ENCODE measurements around the gene MMRN2.
"Not testable (repeated sequence)": the region's sequence is repeated elsewhere in the genome, so short reads cannot be mapped to it uniquely, and the experiment has no call there.

The MMRN2 gene

DNA sequence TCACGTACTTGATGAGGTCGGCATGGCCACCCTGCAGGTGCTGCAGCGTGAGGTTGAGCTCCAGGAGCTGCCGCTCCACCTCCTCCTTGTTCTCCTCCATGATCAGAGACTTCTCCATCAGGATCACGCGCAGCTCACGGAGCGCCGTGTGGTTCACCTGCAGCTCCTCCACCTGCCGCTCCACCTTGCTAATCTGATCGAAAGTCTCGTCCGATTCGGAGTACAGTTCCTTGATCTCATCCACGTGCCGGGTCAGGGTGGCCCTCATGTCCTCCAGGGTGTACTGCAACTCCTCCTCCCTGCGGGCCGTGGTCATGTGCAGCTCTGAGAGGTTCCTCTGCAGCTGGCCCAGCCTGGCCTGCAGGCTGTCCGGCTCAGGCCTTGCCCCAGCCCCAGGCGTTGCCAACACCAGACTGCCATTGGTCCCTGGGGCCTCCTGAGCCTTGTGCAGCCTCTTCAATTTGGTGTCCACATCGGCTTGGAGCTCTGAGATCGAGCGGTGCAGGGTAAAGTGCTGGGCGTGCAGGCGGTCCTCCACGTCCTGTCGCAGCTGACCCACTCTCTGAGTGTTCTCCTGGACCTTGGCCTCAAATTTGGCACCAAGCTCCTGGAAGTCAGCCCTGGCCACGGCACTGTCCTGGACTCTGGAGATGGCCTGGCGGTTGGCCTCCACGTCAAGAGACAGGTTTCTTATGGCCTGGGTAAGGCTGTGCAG lies 13.9 kb downstream of the MMRN2 start:
- TF ChIP-seq ZNF384 (IDR thresholded peaks at IDR 0.05) (no peak), ELF4 (IDR thresholded peaks at IDR 0.05) (no peak), LEF1 (IDR thresholded peaks at IDR 0.05; ENCODE audit: borderline replicate concordance) (no peak), L3MBTL2 (conservative IDR thresholded peaks at IDR 0.05) (no peak), ARNT (IDR thresholded peaks at IDR 0.05) (no peak)
- no peak for DNase-seq (ENCODE audit: extremely low spot score)
- CTCF ChIA-PET = no interaction called here
- POLR2A ChIA-PET = interaction anchor here (1.4 kb wide), 1 partner anchor 23 kb away, joined by 3 read pairs; no protein-coding TSS in a partner anchor

DNA sequence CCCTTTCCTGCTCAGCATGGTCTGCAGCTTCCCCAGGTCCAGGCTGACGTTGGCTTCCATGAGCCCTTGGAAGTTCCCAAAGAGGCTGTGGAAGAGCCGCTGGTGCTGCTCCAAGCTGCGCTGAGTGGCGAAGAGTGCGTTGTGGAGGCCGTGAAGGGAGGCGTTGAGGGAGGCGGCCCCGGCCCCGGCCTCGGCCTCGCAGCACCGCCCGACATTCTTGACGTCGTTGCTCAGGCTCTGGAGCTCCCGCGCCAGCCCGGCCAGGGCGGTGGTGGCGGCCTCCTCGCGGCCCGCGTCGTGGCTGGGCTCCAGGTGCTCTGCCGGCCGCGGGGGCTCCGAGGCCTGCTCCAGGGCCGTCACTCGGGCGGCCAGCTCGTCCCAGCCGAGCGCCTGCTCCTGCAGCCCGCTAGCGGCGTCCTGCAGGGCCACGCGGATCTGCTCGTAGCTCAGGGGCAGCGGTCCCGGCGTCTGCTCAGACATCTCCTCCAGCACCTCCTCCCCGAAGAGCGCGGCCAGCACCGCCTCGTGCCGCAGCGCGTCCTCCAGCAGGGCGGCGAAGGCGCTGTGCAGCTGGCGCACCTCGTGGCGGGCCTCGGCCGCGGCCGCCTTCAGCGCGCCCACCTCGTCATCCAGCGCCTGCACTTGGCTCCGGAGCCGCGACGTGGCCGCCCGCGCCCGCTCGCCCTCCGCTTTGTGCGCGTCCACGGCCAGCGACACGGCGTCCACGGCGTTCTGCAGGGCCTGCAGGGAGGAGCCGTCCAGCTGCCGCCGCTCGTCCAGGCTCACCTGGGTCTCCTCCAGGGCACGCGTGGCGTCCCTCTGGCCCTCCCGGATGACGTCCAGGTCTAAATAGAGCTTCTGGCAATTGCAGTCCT lies 14.7 kb downstream of the MMRN2 start:
- POLR2A ChIA-PET = interaction anchor here (1.4 kb wide), 1 partner anchor 24 kb away, joined by 3 read pairs; no protein-coding TSS in a partner anchor
- no peak for DNase-seq (ENCODE audit: extremely low spot score)

DNA sequence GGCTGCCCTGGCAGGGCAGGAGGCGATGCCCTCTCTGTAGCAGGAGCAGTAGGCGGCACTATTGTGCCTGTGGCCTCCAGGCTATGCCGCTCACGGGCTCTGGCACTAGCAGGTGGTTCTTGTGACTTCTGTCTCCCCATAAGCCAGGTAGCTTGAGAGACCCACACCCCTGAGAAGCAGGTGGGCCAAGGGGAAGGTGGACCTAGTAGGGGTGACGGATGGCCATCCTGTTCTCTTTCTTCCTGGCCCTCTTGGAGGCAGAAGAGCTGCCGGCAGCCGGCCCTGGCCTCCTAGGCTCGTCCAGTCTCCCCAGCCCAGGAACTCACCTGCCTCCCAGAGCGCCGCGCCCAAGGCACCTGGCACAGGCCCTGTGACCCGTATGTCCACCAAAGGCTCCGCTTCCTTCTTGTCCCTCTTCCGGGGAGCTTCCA lies 15.4 kb downstream of the MMRN2 start:
- no peak for TF ChIP-seq L3MBTL2 (conservative IDR thresholded peaks at IDR 0.05)
- no peak for TF ChIP-seq ARNT (IDR thresholded peaks at IDR 0.05)
- no peak for TF ChIP-seq FOXA1 (IDR thresholded peaks at IDR 0.05)
- no peak for TF ChIP-seq ELF4 (IDR thresholded peaks at IDR 0.05)
- TF ChIP-seq SUZ12 (IDR thresholded peaks at IDR 0.05) = no peak
- TF ChIP-seq SP1 (IDR thresholded peaks at IDR 0.05) = no peak
- no peak for TF ChIP-seq FOXK2 (IDR thresholded peaks at IDR 0.05)
- no peak for TF ChIP-seq NFRKB (IDR thresholded peaks at IDR 0.05)
- no peak for TF ChIP-seq TARDBP (IDR thresholded peaks at IDR 0.05)
- TF ChIP-seq HDGF (IDR thresholded peaks at IDR 0.05; ENCODE audit: borderline replicate concordance) = no peak
- no peak for TF ChIP-seq FOXM1 (IDR thresholded peaks at IDR 0.05; ENCODE audit: borderline replicate concordance)
- no peak for TF ChIP-seq BHLHE40 (IDR thresholded peaks at IDR 0.05; ENCODE audit: borderline replicate concordance)
- no peak for TF ChIP-seq LEF1 (IDR thresholded peaks at IDR 0.05; ENCODE audit: borderline replicate concordance)
- TF ChIP-seq CTBP1 (IDR thresholded peaks at IDR 0.05; ENCODE audit: borderline replicate concordance) = no peak
- TF ChIP-seq, protein P1, sequence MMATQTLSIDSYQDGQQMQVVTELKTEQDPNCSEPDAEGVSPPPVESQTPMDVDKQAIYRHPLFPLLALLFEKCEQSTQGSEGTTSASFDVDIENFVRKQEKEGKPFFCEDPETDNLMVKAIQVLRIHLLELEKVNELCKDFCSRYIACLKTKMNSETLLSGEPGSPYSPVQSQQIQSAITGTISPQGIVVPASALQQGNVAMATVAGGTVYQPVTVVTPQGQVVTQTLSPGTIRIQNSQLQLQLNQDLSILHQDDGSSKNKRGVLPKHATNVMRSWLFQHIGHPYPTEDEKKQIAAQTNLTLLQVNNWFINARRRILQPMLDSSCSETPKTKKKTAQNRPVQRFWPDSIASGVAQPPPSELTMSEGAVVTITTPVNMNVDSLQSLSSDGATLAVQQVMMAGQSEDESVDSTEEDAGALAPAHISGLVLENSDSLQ (IDR thresholded peaks at IDR 0.05) = no peak
- TF ChIP-seq ZNF384 (IDR thresholded peaks at IDR 0.05) = no peak
- POLR2A ChIA-PET = interaction anchor here (1.4 kb wide), 1 partner anchor 25 kb away, joined by 3 read pairs; no protein-coding TSS in a partner anchor
- CTCF ChIA-PET = interaction anchor here (1.9 kb wide), 1 partner anchor 18 kb away, joined by 4 read pairs; no protein-coding TSS in a partner anchor
- DNase-seq (ENCODE audit: extremely low spot score) = no peak

More for the DNA sequence above, 14.7 kb downstream of the MMRN2 start:
- CTCF ChIA-PET = interaction anchor here (1.9 kb wide), 1 partner anchor 18 kb away, joined by 4 read pairs; no protein-coding TSS in a partner anchor
- TF ChIP-seq NFRKB (IDR thresholded peaks at IDR 0.05) (no peak), FOXA1 (IDR thresholded peaks at IDR 0.05) (no peak), SUZ12 (IDR thresholded peaks at IDR 0.05) (no peak), SP1 (IDR thresholded peaks at IDR 0.05) (no peak), BHLHE40 (IDR thresholded peaks at IDR 0.05; ENCODE audit: borderline replicate concordance) (no peak), FOXK2 (IDR thresholded peaks at IDR 0.05) (no peak), HDGF (IDR thresholded peaks at IDR 0.05; ENCODE audit: borderline replicate concordance) (no peak), FOXM1 (IDR thresholded peaks at IDR 0.05; ENCODE audit: borderline replicate concordance) (no peak), CTBP1 (IDR thresholded peaks at IDR 0.05; ENCODE audit: borderline replicate concordance) (no peak), TARDBP (IDR thresholded peaks at IDR 0.05) (no peak), LEF1 (IDR thresholded peaks at IDR 0.05; ENCODE audit: borderline replicate concordance) (no peak)

DNA sequence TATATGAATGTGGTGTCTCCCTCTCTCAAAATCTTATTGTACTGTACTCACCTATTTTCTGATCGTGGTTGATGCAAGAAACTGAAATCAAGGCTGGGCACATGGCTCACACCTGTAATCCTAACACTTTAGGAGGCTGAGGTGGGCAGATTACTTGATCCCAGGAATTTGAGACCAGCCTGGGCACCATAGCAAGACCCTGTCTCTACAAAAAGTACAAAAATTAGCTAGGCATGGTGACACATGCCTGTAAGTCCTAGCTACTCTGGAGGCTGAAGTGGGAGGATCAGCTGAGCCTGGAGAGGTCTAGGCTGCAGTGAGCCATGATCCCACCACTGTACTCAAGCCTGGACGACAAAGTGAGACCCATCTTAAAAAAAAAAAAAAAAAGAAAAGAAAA lies 16.0 kb downstream of the MMRN2 start:
- TF ChIP-seq, protein P1 (IDR thresholded peaks at IDR 0.05) = no peak
- no peak for TF ChIP-seq TARDBP (IDR thresholded peaks at IDR 0.05)
- TF ChIP-seq CTBP1 (IDR thresholded peaks at IDR 0.05; ENCODE audit: borderline replicate concordance) = no peak
- TF ChIP-seq FOXK2 (IDR thresholded peaks at IDR 0.05) = no peak
- TF ChIP-seq SP1 (IDR thresholded peaks at IDR 0.05) = no peak
- TF ChIP-seq ZNF384 (IDR thresholded peaks at IDR 0.05) = no peak
- TF ChIP-seq FOXM1 (IDR thresholded peaks at IDR 0.05; ENCODE audit: borderline replicate concordance) = no peak
- TF ChIP-seq ARNT (IDR thresholded peaks at IDR 0.05) = no peak
- TF ChIP-seq LEF1 (IDR thresholded peaks at IDR 0.05; ENCODE audit: borderline replicate concordance) = no peak
- TF ChIP-seq L3MBTL2 (conservative IDR thresholded peaks at IDR 0.05) = no peak
- no peak for TF ChIP-seq SUZ12 (IDR thresholded peaks at IDR 0.05)
- DNase-seq (ENCODE audit: extremely low spot score) = no peak
- CTCF ChIA-PET = interaction anchor here (1.9 kb wide), 1 partner anchor 19 kb away, joined by 4 read pairs; no protein-coding TSS in a partner anchor
- POLR2A ChIA-PET = no interaction called here

GRCh38 chr10:86940677-86941076 lies 16.7 kb downstream of the MMRN2 start:
- CTCF ChIA-PET = no interaction called here
- DNase-seq (ENCODE audit: extremely low spot score) = no peak
- POLR2A ChIA-PET = no interaction called here
- TF ChIP-seq TARDBP (IDR thresholded peaks at IDR 0.05) (no peak), ZNF384 (IDR thresholded peaks at IDR 0.05) (no peak)

DNA sequence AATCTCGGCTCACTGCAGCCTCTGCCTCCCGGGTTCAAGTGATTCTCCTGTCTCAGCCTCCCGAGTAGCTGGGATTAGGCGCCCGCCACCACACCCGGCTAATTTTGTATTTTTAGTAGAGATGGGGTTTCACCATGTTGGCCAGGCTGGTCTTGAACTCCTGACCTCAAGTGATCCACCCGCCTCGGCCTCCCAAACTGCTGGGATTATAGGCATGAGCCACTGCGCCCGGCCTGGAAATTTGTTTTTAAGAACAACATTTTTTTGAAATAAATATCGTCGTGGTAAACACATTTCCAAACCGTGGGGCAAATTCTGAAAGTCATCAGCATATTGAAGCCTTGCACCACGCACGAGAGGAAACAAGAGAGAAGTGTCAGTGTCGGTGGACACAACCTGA lies 17.3 kb downstream of the MMRN2 start:
- DNase-seq (ENCODE audit: extremely low spot score); POLR2A ChIA-PET: not testable (repeated sequence)
- CTCF ChIA-PET = interaction anchor here (0.6 to 1.6 kb wide), 9 partner anchors 8 to 318 kb away, joined by 3 to 10 read pairs (median 4); partner anchors contain the start of gene SNCG
